ENCODE measurements around the gene RUNX1.

Gene RUNX1

DNA sequence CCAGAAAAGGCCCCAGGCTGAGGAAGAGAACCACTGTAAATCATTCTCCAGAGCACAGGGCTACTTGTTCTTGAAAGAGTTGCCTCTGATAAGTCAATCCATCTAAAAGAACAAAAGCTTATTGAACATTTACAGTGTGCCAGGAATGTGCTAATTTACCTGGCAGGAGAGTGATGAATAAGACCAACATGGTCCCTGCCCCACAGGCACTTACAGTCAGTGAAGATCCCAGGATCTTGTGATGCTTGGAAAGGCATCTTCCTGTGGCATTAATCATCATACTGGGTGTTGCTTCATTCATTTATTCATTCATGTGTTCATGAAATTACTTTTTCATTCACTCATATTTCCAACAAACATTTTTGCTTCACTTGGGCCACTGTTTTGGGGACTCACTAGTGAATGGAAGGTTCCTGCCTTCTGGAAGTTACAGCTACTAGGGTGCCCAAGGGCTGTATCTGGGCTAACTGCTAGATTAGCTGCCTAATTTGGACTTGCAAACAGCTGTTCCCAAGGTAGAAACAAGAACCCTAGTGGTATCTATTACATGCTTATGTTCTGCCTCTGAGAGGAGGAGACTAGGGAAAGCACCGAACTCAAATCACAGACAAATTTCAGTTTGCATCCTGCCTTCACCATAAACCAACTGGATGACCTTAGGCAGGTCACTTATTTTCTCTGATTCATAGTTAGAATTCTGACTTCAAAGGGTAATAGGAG, 246.8 kb downstream of the RUNX1 start:
- no peak for DNase-seq
- in situ Hi-C loops (cut with HindIII; ENCODE audit: low pct_ligation_motif_present, low pct_unique_long_range_greater_than_20kb, low sequenced_read_pairs) = no loop called here

- in situ Hi-C loops (cut with HindIII; ENCODE audit: low pct_ligation_motif_present, low pct_unique_long_range_greater_than_20kb, low sequenced_read_pairs) = no loop called here
- DNase-seq = peak; percentile 33
Measured at GRCh38 chr21:34801519-34802132, 247.5 kb downstream of the RUNX1 start.

DNA sequence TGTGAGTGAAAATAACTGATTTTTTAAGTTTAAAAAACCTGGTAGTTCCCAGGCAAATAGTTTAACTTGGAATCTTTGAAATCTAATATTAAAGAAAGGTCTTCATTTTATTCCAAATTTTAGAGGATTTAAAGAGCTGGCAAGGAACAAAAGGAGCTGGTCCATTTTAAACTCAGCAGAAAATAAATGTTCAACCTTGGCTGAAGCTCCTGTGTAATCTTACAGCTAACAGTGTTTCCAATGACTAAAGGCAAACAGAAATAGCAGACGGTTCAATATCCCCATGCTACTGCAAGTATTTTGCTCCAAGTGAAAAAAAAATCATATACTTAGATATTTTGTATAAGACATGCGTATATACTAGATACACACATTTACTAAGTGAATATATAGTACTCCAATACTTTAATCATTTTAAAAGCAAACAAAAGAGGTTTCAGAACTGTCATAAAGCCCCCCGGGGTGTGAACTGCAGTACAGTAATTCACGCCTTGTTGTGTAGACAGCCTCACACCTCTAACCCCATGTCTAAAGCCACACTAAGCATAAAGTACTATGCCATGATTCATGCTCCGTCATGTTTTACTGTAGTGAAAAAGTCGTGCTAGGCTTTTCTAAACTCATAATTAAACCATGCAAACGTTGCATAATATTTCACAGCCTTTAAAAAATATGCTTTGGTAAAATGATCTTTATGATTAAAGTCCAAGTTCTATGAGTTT, 248.1 kb downstream of the RUNX1 start:
- in situ Hi-C loops (cut with HindIII; ENCODE audit: low pct_ligation_motif_present, low pct_unique_long_range_greater_than_20kb, low sequenced_read_pairs) = no loop called here
- no peak for DNase-seq

- DNase-seq = no peak
- in situ Hi-C loops (cut with HindIII; ENCODE audit: low pct_ligation_motif_present, low pct_unique_long_range_greater_than_20kb, low sequenced_read_pairs) = no loop called here
Measured at GRCh38 chr21:34799092-34799491, 250.0 kb downstream of the RUNX1 start.

DNA sequence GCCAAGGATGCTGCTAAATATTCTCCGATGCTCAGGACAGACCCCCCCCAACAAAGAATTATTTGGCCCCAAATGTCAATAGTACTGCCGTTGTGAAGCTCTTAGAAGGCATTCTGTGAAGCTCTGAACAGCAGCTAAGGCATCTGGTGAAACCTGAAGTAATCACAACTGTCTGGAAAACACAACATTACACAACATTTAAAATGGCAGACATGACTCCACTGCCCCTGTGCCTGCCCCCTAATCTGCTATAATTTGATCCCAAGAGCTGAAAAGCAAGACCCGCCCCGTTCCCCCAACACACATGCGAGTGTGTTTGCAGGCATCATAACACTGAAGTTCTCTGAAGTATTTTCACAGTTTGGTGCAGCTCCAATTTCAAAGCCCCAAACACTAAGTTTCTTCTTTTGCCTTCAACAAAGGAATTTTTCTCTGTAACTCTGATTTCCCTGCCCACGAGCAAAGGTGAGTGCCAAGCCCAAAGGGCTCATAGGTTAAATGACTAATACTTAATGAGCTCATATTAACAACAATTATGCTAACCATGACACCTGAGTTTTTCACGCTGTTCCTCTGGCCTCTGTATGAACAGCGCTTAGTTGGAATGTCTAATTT, 251.1 kb downstream of the RUNX1 start:
- no peak for DNase-seq
- in situ Hi-C loops (cut with HindIII; ENCODE audit: low pct_ligation_motif_present, low pct_unique_long_range_greater_than_20kb, low sequenced_read_pairs) = no loop called here

DNA sequence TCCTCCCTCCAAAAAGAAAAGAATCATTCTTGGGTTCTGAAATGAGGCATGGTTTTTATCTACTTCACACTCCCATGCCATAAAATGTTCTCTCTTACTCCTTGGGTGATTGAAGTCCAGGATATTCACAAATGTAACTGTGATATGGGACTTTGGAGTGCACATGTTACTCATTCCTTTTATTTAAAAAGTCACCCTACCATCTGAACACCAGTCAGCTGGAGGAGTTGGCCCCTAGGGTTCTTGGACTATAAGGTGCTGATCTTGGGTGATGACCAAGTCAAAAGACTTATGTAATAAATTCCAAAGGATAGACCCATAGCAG, 251.9 kb downstream of the RUNX1 start:
- no peak for DNase-seq
- in situ Hi-C loops (cut with HindIII; ENCODE audit: low pct_ligation_motif_present, low pct_unique_long_range_greater_than_20kb, low sequenced_read_pairs) = no loop called here

- in situ Hi-C loops (cut with HindIII; ENCODE audit: low pct_ligation_motif_present, low pct_unique_long_range_greater_than_20kb, low sequenced_read_pairs) = no loop called here
- no peak for DNase-seq
Measured at GRCh38 chr21:34796518-34797200, 252.4 kb downstream of the RUNX1 start.

GRCh38 chr21:34795548-34796180, 253.4 kb downstream of the RUNX1 start:
- in situ Hi-C loops (cut with HindIII; ENCODE audit: low pct_ligation_motif_present, low pct_unique_long_range_greater_than_20kb, low sequenced_read_pairs) = no loop called here
- no peak for DNase-seq

GRCh38 chr21:34795175-34795547, 253.9 kb downstream of the RUNX1 start:
- in situ Hi-C loops (cut with HindIII; ENCODE audit: low pct_ligation_motif_present, low pct_unique_long_range_greater_than_20kb, low sequenced_read_pairs) = no loop called here
- DNase-seq = no peak

GRCh38 chr21:34794686-34795085, 254.4 kb downstream of the RUNX1 start:
- in situ Hi-C loops (cut with HindIII; ENCODE audit: low pct_ligation_motif_present, low pct_unique_long_range_greater_than_20kb, low sequenced_read_pairs) = no loop called here
- DNase-seq = no peak

- DNase-seq = no peak
- in situ Hi-C loops (cut with HindIII; ENCODE audit: low pct_ligation_motif_present, low pct_unique_long_range_greater_than_20kb, low sequenced_read_pairs) = no loop called here
Measured at GRCh38 chr21:34793471-34793870, 255.6 kb downstream of the RUNX1 start.

- DNase-seq = no peak
- in situ Hi-C loops (cut with HindIII; ENCODE audit: low pct_ligation_motif_present, low pct_unique_long_range_greater_than_20kb, low sequenced_read_pairs) = no loop called here
Measured at GRCh38 chr21:34792504-34793089, 256.5 kb downstream of the RUNX1 start.

DNA sequence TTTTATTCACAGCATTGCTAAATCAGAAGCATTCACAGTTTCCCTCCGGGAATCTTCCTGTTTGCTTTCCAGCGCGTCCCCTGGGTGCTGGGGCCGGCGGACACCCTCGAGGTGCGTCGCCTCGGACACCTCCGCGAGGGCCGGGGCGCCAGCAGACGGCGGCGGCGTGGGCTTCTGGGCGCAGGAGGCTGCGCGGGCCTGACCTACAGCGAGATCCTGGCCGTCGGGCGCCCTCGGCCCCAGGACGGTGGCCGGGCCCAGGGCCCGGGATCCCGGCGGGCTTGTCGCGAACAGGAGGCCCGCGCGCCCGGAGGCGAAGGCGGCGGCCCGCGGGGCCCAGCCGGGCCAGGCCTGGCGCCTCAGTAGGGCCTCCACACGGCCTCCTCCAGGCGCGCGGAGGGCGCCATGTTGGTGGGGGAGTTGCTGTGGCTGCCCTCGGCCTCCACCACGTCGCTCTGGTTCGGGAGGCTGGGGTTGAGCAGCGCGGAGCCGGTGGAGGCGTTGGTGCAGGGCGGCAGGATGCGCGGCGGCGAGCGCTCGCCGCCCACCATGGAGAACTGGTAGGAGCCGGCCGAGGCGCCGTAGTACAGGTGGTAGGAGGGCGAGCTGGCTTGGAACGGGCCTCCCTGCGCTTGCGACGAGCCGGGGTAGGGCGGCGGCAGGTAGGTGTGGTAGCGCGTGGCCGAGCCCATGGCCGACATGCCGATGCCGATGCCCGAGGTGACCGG, 257.2 kb downstream of the RUNX1 start:
- DNase-seq = no peak
- in situ Hi-C loops (cut with HindIII; ENCODE audit: low pct_ligation_motif_present, low pct_unique_long_range_greater_than_20kb, low sequenced_read_pairs) = no loop called here

GRCh38 chr21:34790834-34791233, 258.3 kb downstream of the RUNX1 start:
- no peak for DNase-seq
- in situ Hi-C loops (cut with HindIII; ENCODE audit: low pct_ligation_motif_present, low pct_unique_long_range_greater_than_20kb, low sequenced_read_pairs) = no loop called here

- in situ Hi-C loops (cut with HindIII; ENCODE audit: low pct_ligation_motif_present, low pct_unique_long_range_greater_than_20kb, low sequenced_read_pairs) = no loop called here
- no peak for DNase-seq
Measured at GRCh38 chr21:34790341-34790740, 258.8 kb downstream of the RUNX1 start.

DNA sequence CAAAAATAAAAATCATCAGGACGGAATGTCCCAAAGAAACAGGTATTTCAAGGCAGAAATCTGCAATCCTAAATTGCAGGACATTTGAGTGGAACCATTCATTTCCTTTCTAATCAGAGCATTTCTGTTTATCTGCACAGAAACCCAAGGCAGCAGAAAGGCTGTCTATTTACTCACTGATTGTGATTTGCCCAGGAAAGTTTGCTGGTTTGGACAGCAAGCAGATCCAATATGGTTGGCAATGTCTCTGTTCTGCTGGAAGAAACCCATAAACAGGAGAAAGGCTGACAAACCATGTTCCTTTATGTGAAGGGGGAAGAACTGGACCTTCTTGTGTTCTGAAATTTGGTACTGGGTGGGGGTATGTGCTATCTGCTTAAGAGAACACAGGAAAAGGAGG, 260.2 kb downstream of the RUNX1 start:
- DNase-seq = no peak
- in situ Hi-C loops (cut with HindIII; ENCODE audit: low pct_ligation_motif_present, low pct_unique_long_range_greater_than_20kb, low sequenced_read_pairs) = no loop called here

- DNase-seq = no peak
- in situ Hi-C loops (cut with HindIII; ENCODE audit: low pct_ligation_motif_present, low pct_unique_long_range_greater_than_20kb, low sequenced_read_pairs) = no loop called here
Measured at GRCh38 chr21:34783815-34784214, 265.3 kb downstream of the RUNX1 start.
